Natural killer cell (primary cell): ENCODE measurements around the gene STK4. TPM values are rescaled to one million over a fixed set of nuclear protein-coding genes. Genes with fewer than 3 reads are reported as not detected.

Experiments
- ATAC-seq, 3 donors: fragments of 150-1000 bp in 2 of 3; fragments of 200-7000 bp in 1 of 3; cut with Tn5 transposase; 1 replicate in 1 of 3; 2 replicates in 2 of 3; pipeline ENCODE4 v1.10.0; 2021; ENCODE audit warnings: mild to moderate bottlenecking in 2 of 3, moderate library complexity in 2 of 3
- DNase-seq, 2 donors: peaks; one replicate each; pipeline versions ENCODE4 v3.0.0 to v3.0.0-alpha.2; 2013 to 2021; ENCODE audit warnings: mixed read lengths in 1 of 2
- H3K27ac ChIP-seq: one replicate; pipeline ENCODE4 v1.5.1; 2013; ENCODE audit warnings: mild to moderate bottlenecking, low read length
- H3K27me3 ChIP-seq: one replicate; pipeline ENCODE4 v1.6.1; 2013; ENCODE audit warnings: low read length; ENCODE audit not compliant: control insufficient read depth, insufficient read depth
- H3K36me3 ChIP-seq: one replicate; pipeline ENCODE4 v1.6.1; 2013; ENCODE audit warnings: low read length; ENCODE audit not compliant: control insufficient read depth, insufficient read depth
- H3K4me1 ChIP-seq: one replicate; pipeline ENCODE4 v1.6.1; 2013; ENCODE audit warnings: low read length; ENCODE audit not compliant: control insufficient read depth, insufficient read depth
- H3K4me3 ChIP-seq: one replicate; pipeline ENCODE4 v1.5.1; 2013; ENCODE audit warnings: low read length
- H3K9me3 ChIP-seq: one replicate; pipeline ENCODE4 v1.6.1; 2013; ENCODE audit warnings: low read length; ENCODE audit not compliant: control insufficient read depth, insufficient read depth
- H3K27ac Mint-ChIP-seq, 2 donors: one replicate each; pipeline ENCODE4 v1.8.0; 2022; ENCODE audit warnings: mild to moderate bottlenecking in 2 of 2, mixed read lengths in 2 of 2, moderate library complexity in 1 of 2
- H3K27me3 Mint-ChIP-seq, 2 donors: one replicate each; pipeline ENCODE4 v1.8.0; 2022; ENCODE audit warnings: low read depth in 2 of 2, mixed read lengths in 2 of 2
- H3K36me3 Mint-ChIP-seq: one replicate; pipeline ENCODE4 v1.8.0; 2022; ENCODE audit warnings: mixed read lengths
- H3K4me1 Mint-ChIP-seq, 2 donors: one replicate each; pipeline ENCODE4 v1.8.0; 2022; ENCODE audit warnings: mixed read lengths in 2 of 2
- H3K4me3 Mint-ChIP-seq: one replicate; pipeline ENCODE4 v1.8.0; 2022; ENCODE audit warnings: mild to moderate bottlenecking, moderate library complexity, mixed read lengths
- H3K9me3 Mint-ChIP-seq, 2 donors: one replicate each; pipeline ENCODE4 v1.8.0; 2022; ENCODE audit warnings: mixed read lengths in 2 of 2
- CTCF ChIP-seq: fragments of 200-600 bp; IDR thresholded peaks from one replicate; pipeline ENCODE4 v1.8.0; 2022; ENCODE audit warnings: antibody characterized with exemption
- whole genome bisulfite sequencing: methylation state at CpG from one replicate; pipeline ENCODE4 v1.1.7; 2013; ENCODE audit warnings: missing lambda C conversion rate; ENCODE audit not compliant: insufficient coverage; 5-methylcytosine and 5-hydroxymethylcytosine counted together
- intact Hi-C: fragments of 100-400 bp; cut with micrococcal nuclease; formaldehyde crosslinking; loops from one replicate; pipeline ENCODE4 v1.14.2; 2022
- total RNA-seq, 4 donors: library from RNA; stranded (reverse); fragments of 120-200 nt in 1 of 4; gene quantifications; one replicate each; pipeline versions ENCODE4 v1.2.3 to v1.2.4, GENCODE V29; 2013 to 2022

The STK4 gene
- total RNA-seq, result 100 to 1,000 TPM; 351 to 394 (median 366) TPM
- 295 TPM for total RNA-seq (2013)

- DNase-seq, result peak; percentile 96 to 98
- H3K9me3 Mint-ChIP-seq, result no peaks in the 10 kb centered on the region
- no peaks in the 10 kb centered on the region for H3K36me3 Mint-ChIP-seq
- H3K9me3 ChIP-seq, result no peaks in the 10 kb centered on the region
- peaks cover 19% of the 10 kb centered on the region for H3K4me1 ChIP-seq
- intact Hi-C loops, result loop anchor here (2.0 to 5.0 kb wide), 4 partner anchors 15 to 444 kb away; partner anchors contain the start of gene SERINC3
- no peaks in the 10 kb centered on the region for H3K27me3 ChIP-seq
- peak within 1 kb of the TSS; percentile 97 for H3K4me3 Mint-ChIP-seq
- H3K4me3 ChIP-seq, result peak within 1 kb of the TSS; percentile 87
- peak; percentile 70 to 92 (median 83) for ATAC-seq
- peaks cover 55 to 62% of the 10 kb centered on the region in 2 donors for H3K4me1 Mint-ChIP-seq
- H3K27me3 Mint-ChIP-seq, result no peaks in the 10 kb centered on the region
- H3K27ac ChIP-seq, result peak within 1 kb of the TSS; percentile 87
- TF ChIP-seq CTCF, result peak; percentile 32
- under 1% methylated on average over 68 of the region's 68 CpGs for WGBS
- peak within 1 kb of the TSS; percentile 98 to 99 for H3K27ac Mint-ChIP-seq
- no peaks in the 10 kb centered on the region for H3K36me3 ChIP-seq
Observed at GRCh38 chr20:44966030-44966961, at the start of gene STK4. Gene STK4, plus strand, starts transcription at chr20:44966512. Its CDS starts 57 bp downstream, at chr20:44966569.

DNA sequence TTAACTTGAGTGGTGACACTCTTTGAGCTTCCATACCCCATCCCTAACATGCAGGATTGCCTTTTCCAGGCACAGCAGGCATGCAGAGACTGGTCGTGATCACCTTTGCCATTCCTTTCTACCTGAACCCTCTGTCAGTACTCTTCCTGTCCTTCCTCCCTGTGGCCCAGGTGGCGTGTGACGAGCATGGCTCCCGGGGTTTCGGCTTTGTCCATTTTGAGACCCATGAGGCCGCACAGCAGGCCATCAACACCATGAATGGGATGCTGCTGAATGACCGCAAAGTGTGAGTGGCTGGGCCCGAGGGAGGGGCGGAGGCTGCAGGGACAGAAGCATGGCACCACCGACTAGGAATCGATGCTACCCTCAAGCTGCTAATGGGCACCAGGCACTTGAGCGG is 49.7 kb upstream of the STK4 start:
- Mint-ChIP-seq H3K27ac (no peak overlapping the region), H3K4me1 (no peaks in the 10 kb centered on the region)
- intact Hi-C loops, result no loop called here

GRCh38 chr20:44917399-44917798 is 48.9 kb upstream of the STK4 start:
- 100% methylated on average over 2 of the region's 2 CpGs for WGBS
- Histone ChIP-seq H3K27me3 (no peaks in the 10 kb centered on the region), H3K9me3 (no peaks in the 10 kb centered on the region), H3K4me1 (no peaks in the 10 kb centered on the region), H3K27ac (no peak overlapping the region), H3K36me3 (peaks cover 3% of the 10 kb centered on the region), H3K4me3 (no peak overlapping the region)
- no peak for TF ChIP-seq CTCF
- no peaks in the 10 kb centered on the region for H3K27me3 Mint-ChIP-seq
- no peak for DNase-seq
- no peaks in the 10 kb centered on the region for H3K36me3 Mint-ChIP-seq
- H3K4me1 Mint-ChIP-seq, result no peaks in the 10 kb centered on the region
- no peaks in the 10 kb centered on the region for H3K9me3 Mint-ChIP-seq
- H3K4me3 Mint-ChIP-seq, result no peak overlapping the region
- intact Hi-C loops, result no loop called here
- no peak for ATAC-seq
- no peak overlapping the region for H3K27ac Mint-ChIP-seq

More for the DNA sequence above, 49.7 kb upstream of the STK4 start:
- DNase-seq (no peak), ATAC-seq (no peak)
- H3K9me3 ChIP-seq, result no peaks in the 10 kb centered on the region
- WGBS, result 98% methylated on average over 12 of the region's 12 CpGs
- Mint-ChIP-seq H3K9me3 (no peaks in the 10 kb centered on the region), H3K27me3 (no peaks in the 10 kb centered on the region), H3K36me3 (no peaks in the 10 kb centered on the region), H3K4me3 (no peak overlapping the region)
- no peaks in the 10 kb centered on the region for H3K4me1 ChIP-seq
- H3K36me3 ChIP-seq, result peaks cover 3% of the 10 kb centered on the region
- H3K27ac ChIP-seq, result no peak overlapping the region
- H3K27me3 ChIP-seq, result no peaks in the 10 kb centered on the region
- no peak for TF ChIP-seq CTCF
- no peak overlapping the region for H3K4me3 ChIP-seq
